Posterior vena cava (tissue), 2 donors: Measurements from ENCODE around the gene AMPD3. TPM values are rescaled to one million over a fixed set of nuclear protein-coding genes. Genes with fewer than 3 reads are reported as not detected.
A peak's percentile ranks its signal among the peaks of the same experiment; 100 is the strongest.

ENCODE experiments used
- DNase-seq: peaks from one replicate; pipeline ENCODE4 v3.0.0-alpha.2; 2020; ENCODE audit warnings: low spot score
- intact Hi-C, 2 donors: fragments of 100-400 bp; cut with DNase I; formaldehyde crosslinking; loops; one replicate each; pipeline versions ENCODE4 v1.14.1 to v1.14.2; 2022 to 2023
- total RNA-seq, 2 donors: library from RNA; stranded (reverse); fragmentation: NEBNext Ultra II Directional; extraction: Animal tissue kit (Norgen Biotek cat#: 25700); gene quantifications; one replicate each; pipeline ENCODE4 v1.2.1, GENCODE V29; 2021
- donor health status: DM: yes; HTN: yes; CAD: no.
- donor health status: DM: yes; HTN: yes; CAD: no.

AMPD3 gene
- total RNA-seq, 2 donors from 2014 or later: 6.5 to 6.9 TPM

- no peak for DNase-seq
- intact Hi-C loops: no loop called here
These were observed 798 bp downstream of the AMPD3 start for GRCh38 chr11:10455637-10456487.

GRCh38 chr11:10456519-10456918 lies 1.5 kb downstream of the AMPD3 start:
- no peak for DNase-seq
- intact Hi-C loops: no loop called here

GRCh38 chr11:10457901-10458300 lies 2.8 kb downstream of the AMPD3 start:
- intact Hi-C loops: no loop called here
- no peak for DNase-seq

- intact Hi-C loops: no loop called here
- DNase-seq: no peak
These were observed 4.2 kb downstream of the AMPD3 start for GRCh38 chr11:10459029-10459970.

GRCh38 chr11:10460611-10461275 lies 5.7 kb downstream of the AMPD3 start:
- DNase-seq: no peak
- intact Hi-C loops: no loop called here

GRCh38 chr11:10461276-10461790 lies 6.3 kb downstream of the AMPD3 start:
- intact Hi-C loops: no loop called here
- no peak for DNase-seq

- DNase-seq: no peak
- intact Hi-C loops: no loop called here
These were observed 7.8 kb downstream of the AMPD3 start for GRCh38 chr11:10462746-10463300.

- intact Hi-C loops: no loop called here
- no peak for DNase-seq
These were observed 18.3 kb downstream of the AMPD3 start for GRCh38 chr11:10473371-10473770.

- no peak for DNase-seq
- intact Hi-C loops: no loop called here
These were observed 19.5 kb downstream of the AMPD3 start for GRCh38 chr11:10474551-10474950.

GRCh38 chr11:10476342-10476741 lies 21.3 kb downstream of the AMPD3 start:
- intact Hi-C loops: no loop called here
- DNase-seq: no peak

GRCh38 chr11:10476927-10477689 lies 22.0 kb downstream of the AMPD3 start:
- peak; percentile 77 for DNase-seq
- intact Hi-C loops: no loop called here

- intact Hi-C loops: no loop called here
- DNase-seq: no peak
These were observed 22.6 kb downstream of the AMPD3 start for GRCh38 chr11:10477690-10478046.

- intact Hi-C loops: no loop called here
- DNase-seq: no peak
These were observed 23.0 kb downstream of the AMPD3 start for GRCh38 chr11:10478066-10478465.

- peak; percentile 64 for DNase-seq
- intact Hi-C loops: no loop called here
These were observed 23.8 kb downstream of the AMPD3 start for GRCh38 chr11:10478574-10479550.

GRCh38 chr11:10480026-10480425 lies 25.0 kb downstream of the AMPD3 start:
- no peak for DNase-seq

GRCh38 chr11:10480760-10481159 lies 25.7 kb downstream of the AMPD3 start:
- no peak for DNase-seq
- intact Hi-C loops: loop anchor here in 1 of 2 donors (1.0 kb wide), 1 partner anchor 44 kb away; no protein-coding TSS in a partner anchor

More at GRCh38 chr11:10480026-10480425, 25.0 kb downstream of the AMPD3 start:
- intact Hi-C loops: loop anchor here in 1 of 2 donors (1.0 kb wide), 1 partner anchor 44 kb away; no protein-coding TSS in a partner anchor
